Fibroblast of villous mesenchyme (primary cell): ENCODE measurements around the gene RNF151. TPM values are rescaled to one million over a fixed set of nuclear protein-coding genes. Genes with fewer than 3 reads are reported as not detected.
"Not testable (repeated sequence)": the region's sequence is repeated elsewhere in the genome, so short reads cannot be mapped to it uniquely, and the experiment has no call there.

Experiments
- DNase-seq: peaks from one replicate; pipeline ENCODE4 v3.0.0-alpha.2; 2010; ENCODE audit warnings: low read depth
- H3K4me3 ChIP-seq: 2 replicates; pipeline ENCODE4 v1.5.1; 2011; ENCODE audit warnings: low read depth, mild to moderate bottlenecking, low read length
- total RNA-seq: library from RNA; depleted of rRNA; stranded (reverse); fragments of >200 nt; gene quantifications from 2 replicates; pipeline ENCODE4 v1.2.3, GENCODE V29; 2012
- TF ChIP-seq, protein P1 (sequence below): IDR thresholded peaks from 2 replicates; pipeline ENCODE4 v1.5.1; 2012; ENCODE audit warnings: low read depth, mild to moderate bottlenecking, low read length; ENCODE audit not compliant: insufficient read depth

RNF151 gene
- total RNA-seq, 1 donor, result not detected

- H3K4me3 ChIP-seq, result no peak overlapping the region
- TF ChIP-seq, protein P1, sequence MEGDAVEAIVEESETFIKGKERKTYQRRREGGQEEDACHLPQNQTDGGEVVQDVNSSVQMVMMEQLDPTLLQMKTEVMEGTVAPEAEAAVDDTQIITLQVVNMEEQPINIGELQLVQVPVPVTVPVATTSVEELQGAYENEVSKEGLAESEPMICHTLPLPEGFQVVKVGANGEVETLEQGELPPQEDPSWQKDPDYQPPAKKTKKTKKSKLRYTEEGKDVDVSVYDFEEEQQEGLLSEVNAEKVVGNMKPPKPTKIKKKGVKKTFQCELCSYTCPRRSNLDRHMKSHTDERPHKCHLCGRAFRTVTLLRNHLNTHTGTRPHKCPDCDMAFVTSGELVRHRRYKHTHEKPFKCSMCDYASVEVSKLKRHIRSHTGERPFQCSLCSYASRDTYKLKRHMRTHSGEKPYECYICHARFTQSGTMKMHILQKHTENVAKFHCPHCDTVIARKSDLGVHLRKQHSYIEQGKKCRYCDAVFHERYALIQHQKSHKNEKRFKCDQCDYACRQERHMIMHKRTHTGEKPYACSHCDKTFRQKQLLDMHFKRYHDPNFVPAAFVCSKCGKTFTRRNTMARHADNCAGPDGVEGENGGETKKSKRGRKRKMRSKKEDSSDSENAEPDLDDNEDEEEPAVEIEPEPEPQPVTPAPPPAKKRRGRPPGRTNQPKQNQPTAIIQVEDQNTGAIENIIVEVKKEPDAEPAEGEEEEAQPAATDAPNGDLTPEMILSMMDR, result no peak
- DNase-seq, result no peak
Observed at GRCh38 chr16:1938910-1939309, 27.7 kb upstream of the RNF151 start.

GRCh38 chr16:1939833-1940232 is 26.8 kb upstream of the RNF151 start:
- DNase-seq, H3K4me3 ChIP-seq: not testable (repeated sequence)

GRCh38 chr16:1940273-1941161 is 26.1 kb upstream of the RNF151 start:
- DNase-seq, result no peak
- H3K4me3 ChIP-seq, result no peak overlapping the region
- TF ChIP-seq, protein P1, result no peak

GRCh38 chr16:1941162-1942046 is 25.3 kb upstream of the RNF151 start:
- peak overlapping the region; percentile 93 for H3K4me3 ChIP-seq
- no peak for DNase-seq
- TF ChIP-seq, protein P1, result peak; percentile 8

- no peak for DNase-seq
- peak overlapping the region; percentile 93 for H3K4me3 ChIP-seq
- TF ChIP-seq, protein P1, result no peak
Observed at GRCh38 chr16:1942047-1942809, 24.4 kb upstream of the RNF151 start.

GRCh38 chr16:1942810-1943726 is 23.6 kb upstream of the RNF151 start, which contains the start of gene MSRB1:
Gene MSRB1 (minus strand): TSS chr16:1943199. CDS start chr16:1943156, 43 bp downstream.
- DNase-seq, result peak; percentile 98
- H3K4me3 ChIP-seq, result peak within 1 kb of the TSS; percentile 93
- TF ChIP-seq, protein P1, result no peak
